Heart right ventricle (tissue), 16 donors: ENCODE results near the gene DST. TPM values are rescaled to one million over a fixed set of nuclear protein-coding genes. Genes with fewer than 3 reads are reported as not detected.

Experiments used
- ATAC-seq, 8 donors: fragments of 200-7000 bp; cut with Tn5 transposase; one replicate each; pipeline ENCODE4 v1.9.1; 2020; ENCODE audit warnings: mild to moderate bottlenecking in 8 of 8, moderate library complexity in 8 of 8, moderate number of reproducible peaks in 1 of 8
- DNase-seq, 2 donors: peaks; one replicate each; pipeline ENCODE4 v3.0.0-alpha.2; 2020
- H3K27ac ChIP-seq, 10 donors: fragments of 200-600 bp; sonication (generic) in 2 of 10; one replicate each; pipeline versions ENCODE4 v1.5.0 to v1.8.0; 2020 to 2022; ENCODE audit warnings: mild to moderate bottlenecking in 3 of 10
- H3K27me3 ChIP-seq, 7 donors: fragments of 200-600 bp; one replicate each; pipeline ENCODE4 v1.8.0; 2021 to 2022; ENCODE audit warnings: mild to moderate bottlenecking in 2 of 7
- H3K36me3 ChIP-seq, 9 donors: fragments of 200-600 bp; sonication (generic) in 1 of 9; one replicate each; pipeline versions ENCODE4 v1.5.0 to v1.8.0; 2020 to 2022; ENCODE audit warnings: mild to moderate bottlenecking in 2 of 9
- H3K4me1 ChIP-seq, 9 donors: fragments of 200-600 bp; sonication (generic) in 1 of 9; one replicate each; pipeline versions ENCODE4 v1.5.0 to v1.8.0; 2020 to 2022; ENCODE audit warnings: mild to moderate bottlenecking in 4 of 9
- H3K4me3 ChIP-seq, 10 donors: fragments of 200-600 bp; sonication (generic) in 2 of 10; one replicate each; pipeline versions ENCODE4 v1.5.0 to v1.8.0; 2020 to 2022; ENCODE audit warnings: mild to moderate bottlenecking in 7 of 10, moderate library complexity in 2 of 10
- H3K9me3 ChIP-seq, 11 donors: fragments of 200-600 bp in 10 of 11; sonication (generic) in 2 of 11; one replicate each; pipeline versions ENCODE4 v1.5.0 to v1.8.0; 2013 to 2022; ENCODE audit warnings: mild to moderate bottlenecking in 2 of 11, control low read depth in 1 of 11, moderate library complexity in 1 of 11
- WGBS, 2 donors: extraction: QIAGEN DNeasy Blood & Tissue Kit; methylation state at CpG; one replicate each; pipeline ENCODE4 v1.1.7; 2013; ENCODE audit warnings: inconsistent platforms in 1 of 2; 5-methylcytosine and 5-hydroxymethylcytosine counted together
- intact Hi-C, 10 donors: fragments of 100-400 bp; cut with DNase I; formaldehyde crosslinking; loops; one replicate each; pipeline versions ENCODE4 v1.11.1 to v1.14.2; 2022
- polyA plus RNA-seq, 2 donors: library from polyadenylated mRNA; stranded (reverse); fragments of 200-250 nt; gene quantifications; one replicate each; pipeline ENCODE4 v1.2.3, GENCODE V29; 2013
- total RNA-seq, 10 donors: library from RNA; stranded (reverse); fragmentation: NEBNext Ultra II Directional in 3 of 10; extraction: Animal tissue kit (Norgen Biotek cat#: 25700) in 3 of 10; gene quantifications; one replicate each; pipeline versions ENCODE4 v1.2.1 to v1.2.4, GENCODE V29; 2021 to 2023
- TF ChIP-seq, protein P1 (sequence below), 9 donors: fragments of 200-600 bp; sonication (generic) in 2 of 9; IDR thresholded peaks; one replicate each; pipeline versions ENCODE4 v1.5.0 to v1.8.0; 2021 to 2022; ENCODE audit warnings: antibody characterized with exemption in 9 of 9, mild to moderate bottlenecking in 5 of 9, moderate library complexity in 1 of 9
- donor health status: Arrhythmogenic right ventricular cardiomyopathy.
- donor health status: ischemic (EF 13 %, LVEDD 7.1; RV severe dilation, severe dysfunction).
- donor health status: healthy with polysubstance abuse.
- donor health status: DM: no; HTN: yes; CAD: no.
- donor health status: DM: no; HTN: no; CAD: no.
- donor health status: ischemic (EF 25% LVEDD 6.9; RV normal size, moderate dysfunction).
- donor health status: ischemic (EF 25% LVEDD 5.7; RV mildly dilated, moderate dysfunction).
- donor health status: healthy.
- donor health status: DM: yes; HTN: yes; CAD: no.
- donor health status: Ischemic cardiomyopathy.
- donor health status: ischemic (EF 35%, LVEDD 5.7; RV mildly dilated, moderate dysfunction).
- donor health status: nonischemic (EF 11% LVEDD 7.7; RV severe dilation, severe dysfunction).
- donor health status: DM: yes; HTN: yes; CAD: no.
- donor health status: PGD.
- donor health status: ischemic (EF 29% LVEDD 5.4; RV normal size, mild dysfunction).
- donor health status: nonischemic (EF 23%, LVEDD 6.1; RV moderate dilation, normal function).

The DST gene
- total and polyA plus RNA-seq, 12 donors: 103 to 619 (median 433) TPM

DNA sequence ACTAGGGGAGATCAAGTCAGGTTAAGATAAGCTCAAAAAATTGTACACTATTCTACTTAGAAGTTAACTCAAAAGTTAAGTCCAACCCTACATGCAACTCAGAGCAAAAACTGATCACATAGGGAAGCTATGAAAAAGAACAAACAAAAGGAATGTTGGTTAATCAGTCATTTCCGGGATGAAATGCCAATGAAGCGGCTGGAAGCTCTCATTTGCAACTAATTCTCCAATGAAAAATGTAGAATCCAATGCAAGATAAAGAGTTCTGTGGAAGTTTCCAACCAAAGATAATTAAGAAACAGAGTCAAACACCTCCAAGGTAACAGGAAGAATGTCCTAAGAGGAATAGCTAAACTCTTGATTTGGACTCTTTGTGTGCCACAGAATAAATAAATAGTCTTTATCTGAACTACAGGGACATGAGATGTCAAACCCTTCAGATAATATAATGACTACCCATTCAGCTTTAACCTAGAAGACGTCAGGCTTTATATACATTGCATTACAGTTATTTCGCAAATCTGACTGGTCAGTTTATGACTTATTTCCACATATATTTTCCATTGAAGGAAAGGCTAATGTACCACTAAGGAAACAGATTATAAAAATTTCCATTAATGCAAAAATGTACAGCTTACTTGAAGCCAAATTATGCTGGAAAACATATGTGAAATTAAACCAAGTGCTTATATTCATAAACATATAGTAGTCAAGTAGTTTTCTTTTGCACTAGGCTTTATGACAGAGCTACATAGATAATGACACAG is 48.0 kb upstream of the DST start:
- DNase-seq: no peak
- intact Hi-C loops: no loop called here
- peak overlapping the region in 9 of 10 donors; percentile 26 to 58 (median 51) for H3K4me3 ChIP-seq
- peak overlapping the region; percentile 67 to 93 (median 87) for H3K27ac ChIP-seq
- no peaks in the 10 kb centered on the region for H3K27me3 ChIP-seq
- H3K4me1 ChIP-seq: peaks cover 0 to 63% (median 41%) of the 10 kb centered on the region in 9 donors
- ATAC-seq: peak in 1 of 8 donors; percentile 12
- no peaks in the 10 kb centered on the region for H3K9me3 ChIP-seq
- WGBS, 2 donors: 39 to 42% methylated on average over 4 of the region's 4 CpGs
- peaks cover 0 to 5% (median 0%) of the 10 kb centered on the region in 9 donors for H3K36me3 ChIP-seq
- TF ChIP-seq, protein P1, sequence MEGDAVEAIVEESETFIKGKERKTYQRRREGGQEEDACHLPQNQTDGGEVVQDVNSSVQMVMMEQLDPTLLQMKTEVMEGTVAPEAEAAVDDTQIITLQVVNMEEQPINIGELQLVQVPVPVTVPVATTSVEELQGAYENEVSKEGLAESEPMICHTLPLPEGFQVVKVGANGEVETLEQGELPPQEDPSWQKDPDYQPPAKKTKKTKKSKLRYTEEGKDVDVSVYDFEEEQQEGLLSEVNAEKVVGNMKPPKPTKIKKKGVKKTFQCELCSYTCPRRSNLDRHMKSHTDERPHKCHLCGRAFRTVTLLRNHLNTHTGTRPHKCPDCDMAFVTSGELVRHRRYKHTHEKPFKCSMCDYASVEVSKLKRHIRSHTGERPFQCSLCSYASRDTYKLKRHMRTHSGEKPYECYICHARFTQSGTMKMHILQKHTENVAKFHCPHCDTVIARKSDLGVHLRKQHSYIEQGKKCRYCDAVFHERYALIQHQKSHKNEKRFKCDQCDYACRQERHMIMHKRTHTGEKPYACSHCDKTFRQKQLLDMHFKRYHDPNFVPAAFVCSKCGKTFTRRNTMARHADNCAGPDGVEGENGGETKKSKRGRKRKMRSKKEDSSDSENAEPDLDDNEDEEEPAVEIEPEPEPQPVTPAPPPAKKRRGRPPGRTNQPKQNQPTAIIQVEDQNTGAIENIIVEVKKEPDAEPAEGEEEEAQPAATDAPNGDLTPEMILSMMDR (IDR thresholded peaks at IDR 0.05): no peak

DNA sequence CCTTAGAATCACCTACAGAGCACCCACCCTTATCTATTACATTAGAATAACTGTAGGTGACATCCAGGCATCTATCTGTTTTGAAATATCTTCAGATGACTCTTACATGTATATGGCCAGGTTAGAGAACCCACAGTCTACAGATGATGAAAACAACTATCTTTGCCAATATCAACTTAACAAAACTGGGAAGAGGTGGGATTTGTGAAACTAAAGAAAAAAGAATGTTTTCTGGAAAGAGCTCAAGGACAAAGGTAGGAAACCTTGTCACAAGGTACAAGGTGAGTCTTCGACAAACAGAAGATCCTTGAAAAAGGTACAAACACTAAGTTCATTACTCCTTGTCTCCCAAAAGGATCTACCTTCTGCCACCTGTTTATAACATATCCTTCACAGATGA is 47.0 kb upstream of the DST start:
- WGBS, 2 donors: 96 to 97% methylated on average over 1 of the region's 1 CpG
- H3K27ac ChIP-seq: peak overlapping the region in 8 of 10 donors; percentile 0 to 93 (median 88)
- intact Hi-C loops: loop anchor here in 1 of 10 donors (2.0 kb wide), 1 partner anchor 43 kb away; no protein-coding TSS in a partner anchor

DNA sequence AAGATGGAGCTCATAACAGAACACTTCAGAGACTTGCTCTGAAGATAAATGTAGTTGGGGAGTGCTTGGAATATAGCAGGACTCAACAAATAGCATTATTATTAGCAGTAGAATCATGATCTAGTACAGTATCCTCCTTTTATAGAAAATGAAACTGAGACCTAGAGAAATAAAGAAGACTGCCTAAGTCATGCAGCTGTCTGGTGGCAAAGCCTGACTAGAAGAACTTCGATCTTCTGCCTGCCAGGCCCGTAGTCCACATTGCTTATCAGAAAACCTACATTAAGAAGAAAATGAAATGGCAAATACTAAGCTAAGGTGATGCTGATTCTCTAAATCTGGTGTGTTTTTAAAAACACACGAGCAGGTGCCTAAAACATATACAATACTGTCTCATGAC is 46.4 kb upstream of the DST start:
- no peak for DNase-seq
- Histone ChIP-seq H3K27ac (peak overlapping the region in 8 of 10 donors; percentile 0 to 93 (median 88)), H3K4me3 (peak overlapping the region in 6 of 10 donors; percentile 50 to 58 (median 53))

More for the DNA sequence above, 47.0 kb upstream of the DST start:
- DNase-seq: no peak
- peaks cover 0 to 2% (median 0%) of the 10 kb centered on the region in 9 donors for H3K36me3 ChIP-seq
- no peaks in the 10 kb centered on the region for H3K27me3 ChIP-seq
- H3K4me1 ChIP-seq: peaks cover 0 to 73% (median 51%) of the 10 kb centered on the region in 9 donors
- peak overlapping the region in 9 of 10 donors; percentile 26 to 58 (median 51) for H3K4me3 ChIP-seq
- no peak for ATAC-seq
- H3K9me3 ChIP-seq: no peaks in the 10 kb centered on the region
- TF ChIP-seq, protein P1 (IDR thresholded peaks at IDR 0.05): no peak

DNA sequence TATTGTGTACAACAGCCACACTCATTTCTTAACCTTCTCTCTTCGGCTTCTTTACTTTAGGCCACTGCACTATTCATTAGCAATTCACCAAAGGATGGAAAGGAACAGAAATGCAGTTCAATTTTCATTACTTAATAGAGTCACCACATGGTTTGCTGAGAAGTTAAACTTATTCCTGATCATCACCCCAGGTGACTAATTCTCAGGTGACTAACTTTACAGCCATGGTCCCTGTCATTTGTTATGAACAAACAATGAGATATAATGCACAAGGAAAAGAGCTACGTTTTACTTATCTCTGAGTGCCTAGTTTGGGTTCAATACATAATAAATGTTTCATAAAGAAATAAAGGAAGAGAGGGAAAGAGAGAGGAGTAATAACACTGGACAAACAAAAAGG is 45.8 kb upstream of the DST start:
- no peaks in the 10 kb centered on the region for H3K9me3 ChIP-seq
- WGBS, 2 donors: 69 to 73% methylated on average over 2 of the region's 2 CpGs
- H3K27me3 ChIP-seq: no peaks in the 10 kb centered on the region
- H3K27ac ChIP-seq: peak overlapping the region in 6 of 10 donors; percentile 30 to 93 (median 88)
- DNase-seq (no peak), ATAC-seq (no peak)
- H3K4me1 ChIP-seq: peaks cover 0 to 76% (median 50%) of the 10 kb centered on the region in 9 donors
- TF ChIP-seq, protein P1 (IDR thresholded peaks at IDR 0.05): no peak
- intact Hi-C loops: loop anchor here in 1 of 10 donors (2.0 kb wide), 1 partner anchor 42 kb away; no protein-coding TSS in a partner anchor
- H3K36me3 ChIP-seq: no peaks in the 10 kb centered on the region
- H3K4me3 ChIP-seq: peak overlapping the region in 4 of 10 donors; percentile 50 to 58 (median 54)

More for the DNA sequence above, 46.4 kb upstream of the DST start:
- ATAC-seq: no peak
- Histone ChIP-seq H3K36me3 (no peaks in the 10 kb centered on the region), H3K9me3 (no peaks in the 10 kb centered on the region), H3K4me1 (peaks cover 0 to 76% (median 55%) of the 10 kb centered on the region in 9 donors), H3K27me3 (no peaks in the 10 kb centered on the region)
- TF ChIP-seq, protein P1 (IDR thresholded peaks at IDR 0.05): no peak
- WGBS, 2 donors: 39 to 53% methylated on average over 3 of the region's 3 CpGs
- intact Hi-C loops: loop anchor here in 1 of 10 donors (2.0 kb wide), 1 partner anchor 42 kb away; no protein-coding TSS in a partner anchor
